HG03095 (cell line): ENCODE data around the gene SPECC1.
A peak's percentile ranks its signal among the peaks of the same experiment; 100 is the strongest.
"Not testable (repeated sequence)": the region's sequence is repeated elsewhere in the genome, so short reads cannot be mapped to it uniquely, and the experiment has no call there.

Source experiments
- ATAC-seq: cut with Tn5 transposase; IDR thresholded peaks from one replicate; pipeline ENCODE4 v1.9.1; 2021; ENCODE audit warnings: moderate library complexity; ENCODE audit not compliant: unreplicated experiment

The SPECC1 gene

GRCh38 chr17:20009052-20009301 is 182 bp upstream of the SPECC1 start:
- ATAC-seq: no peak

DNA sequence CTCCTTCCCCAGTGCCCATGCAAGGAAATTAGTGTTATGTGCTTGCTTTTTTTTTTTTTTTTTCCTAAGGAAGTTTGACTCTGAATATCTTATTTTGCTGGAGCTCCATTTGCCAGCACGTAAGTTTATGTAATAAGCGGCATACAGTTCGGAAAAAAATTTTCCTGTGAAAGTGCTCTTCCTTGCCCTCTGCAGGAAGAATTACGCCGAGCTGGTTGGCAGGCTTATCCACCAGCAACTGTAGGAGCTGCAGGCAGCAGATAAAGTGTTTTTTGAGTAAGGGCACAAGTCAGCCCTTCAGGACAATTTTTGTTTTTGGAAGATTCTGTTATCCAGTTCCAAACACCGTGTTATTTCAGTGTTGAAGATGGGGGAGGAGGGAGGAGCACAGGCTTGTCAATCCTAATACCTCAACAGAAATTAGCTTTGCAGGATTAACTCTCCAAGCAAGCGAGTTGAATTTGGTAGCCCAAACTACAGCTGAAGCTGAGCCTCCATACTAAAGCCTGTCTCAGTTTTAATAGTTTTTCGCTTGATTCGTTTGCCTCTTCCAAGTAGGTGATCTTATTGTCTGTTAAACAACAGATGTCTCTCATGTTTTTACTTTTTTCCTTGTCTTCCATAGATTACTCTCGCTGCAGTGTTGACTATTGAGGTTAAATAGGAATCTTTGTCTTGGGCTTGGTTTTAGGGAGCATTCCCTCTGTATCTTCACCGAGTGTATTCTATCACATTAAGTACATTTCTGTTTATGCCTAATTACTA is 1.1 kb downstream of the SPECC1 start:
- ATAC-seq: no peak

GRCh38 chr17:20010936-20011335 is 1.8 kb downstream of the SPECC1 start:
- no peak for ATAC-seq

DNA sequence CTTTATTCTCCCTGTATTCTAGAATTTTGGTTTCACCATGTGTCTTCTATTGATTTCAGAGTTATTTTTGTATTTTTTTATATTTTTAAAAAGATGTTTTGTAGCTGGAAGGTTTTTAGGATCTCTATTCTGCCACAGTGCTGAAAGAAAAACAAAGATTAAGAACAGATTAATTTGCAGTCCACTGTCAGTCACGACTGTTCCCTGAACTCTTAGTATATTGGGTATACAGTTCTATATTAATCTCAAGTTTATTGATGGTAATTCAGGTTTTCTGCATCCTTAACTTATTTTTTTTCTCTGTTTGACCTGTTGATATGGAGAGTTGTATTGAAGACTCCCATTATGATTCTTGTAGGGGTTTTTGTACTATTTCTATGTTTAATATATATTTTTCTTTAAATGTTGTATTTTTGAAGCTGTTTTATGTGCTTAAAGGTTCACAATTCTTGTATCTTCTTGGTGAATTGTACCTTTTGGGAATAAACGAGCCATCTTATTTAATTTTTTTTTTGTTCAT is 2.9 kb downstream of the SPECC1 start:
- ATAC-seq: no peak

- ATAC-seq: not testable (repeated sequence)
Observed at GRCh38 chr17:20016475-20016992, 7.4 kb downstream of the SPECC1 start.

DNA sequence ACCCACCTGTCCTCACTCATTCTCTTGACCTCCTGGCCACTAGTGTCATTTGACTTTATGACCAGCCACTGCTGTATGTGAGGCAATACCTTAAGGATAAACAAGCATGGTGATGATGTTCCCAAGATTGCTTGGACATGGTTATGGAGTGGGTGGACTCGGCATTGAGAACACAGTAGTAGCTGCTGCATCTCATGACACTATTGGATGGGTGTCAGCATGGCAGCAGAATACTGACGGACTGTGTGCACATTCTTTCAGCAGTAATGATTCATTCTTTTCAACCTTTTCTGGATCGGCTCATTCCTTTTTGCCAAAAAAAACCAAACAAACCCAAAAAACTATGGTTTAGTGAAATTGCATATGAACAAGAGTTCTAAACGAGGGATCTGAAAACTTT is 13.5 kb downstream of the SPECC1 start:
- no peak for ATAC-seq

DNA sequence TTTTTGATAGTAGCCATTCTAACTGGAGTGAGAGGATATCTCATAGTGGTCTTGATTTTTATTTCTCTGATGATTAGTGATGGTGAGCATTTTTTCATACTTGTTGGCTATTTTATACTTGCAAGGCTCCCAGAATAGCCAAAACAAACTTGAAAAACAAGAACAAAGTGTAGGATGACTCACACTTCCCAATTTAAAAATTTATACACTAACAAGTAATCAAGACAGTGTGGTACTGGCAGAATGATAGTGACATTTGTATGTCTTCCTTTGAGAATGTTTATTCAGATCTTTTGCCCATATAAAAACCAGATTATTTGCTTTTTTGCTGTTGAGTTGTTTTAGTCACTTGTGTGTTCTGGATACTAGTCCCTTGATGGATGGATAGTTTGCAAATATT is 17.8 kb downstream of the SPECC1 start:
- ATAC-seq: no peak

- ATAC-seq: no peak
Observed at GRCh38 chr17:20028443-20028842, 19.3 kb downstream of the SPECC1 start.

DNA sequence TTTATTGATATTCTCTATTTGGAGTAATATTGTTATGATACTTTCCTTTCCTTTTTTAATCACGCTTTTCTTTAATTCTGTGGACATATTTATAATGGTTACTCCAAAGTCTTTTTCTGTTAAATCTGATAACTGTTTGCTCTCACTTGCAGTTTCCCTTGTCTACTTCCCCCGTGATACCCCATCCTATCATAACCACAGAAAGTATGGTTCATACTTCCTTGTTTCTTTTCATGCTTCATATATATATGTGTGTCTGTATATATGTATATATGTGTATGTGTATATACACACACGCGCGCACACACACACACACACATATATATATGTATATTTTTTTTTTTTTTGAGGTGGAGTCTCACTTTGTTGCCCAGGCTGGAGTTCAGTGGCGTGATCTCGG is 23.5 kb downstream of the SPECC1 start:
- no peak for ATAC-seq

- no peak for ATAC-seq
Observed at GRCh38 chr17:20033415-20033814, 24.3 kb downstream of the SPECC1 start.

DNA sequence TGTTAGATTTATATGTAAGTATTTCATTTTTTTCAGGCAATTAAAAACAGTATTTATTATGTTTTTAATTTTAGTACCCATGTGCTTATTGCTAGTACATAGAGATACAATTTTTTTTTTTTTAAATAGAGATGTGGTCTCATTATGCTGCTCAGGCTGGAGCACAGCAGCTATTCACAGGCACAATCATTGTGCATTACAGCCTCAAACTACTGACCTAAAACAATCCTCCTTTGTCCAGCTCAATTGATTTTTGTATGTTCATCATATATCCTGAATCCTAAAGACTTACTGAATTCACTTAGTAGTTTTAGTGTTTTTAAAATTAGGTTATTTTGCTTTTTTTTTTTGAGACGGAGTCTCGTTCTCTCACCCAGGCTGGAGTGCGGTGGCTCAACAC is 26.3 kb downstream of the SPECC1 start:
- ATAC-seq: no peak

DNA sequence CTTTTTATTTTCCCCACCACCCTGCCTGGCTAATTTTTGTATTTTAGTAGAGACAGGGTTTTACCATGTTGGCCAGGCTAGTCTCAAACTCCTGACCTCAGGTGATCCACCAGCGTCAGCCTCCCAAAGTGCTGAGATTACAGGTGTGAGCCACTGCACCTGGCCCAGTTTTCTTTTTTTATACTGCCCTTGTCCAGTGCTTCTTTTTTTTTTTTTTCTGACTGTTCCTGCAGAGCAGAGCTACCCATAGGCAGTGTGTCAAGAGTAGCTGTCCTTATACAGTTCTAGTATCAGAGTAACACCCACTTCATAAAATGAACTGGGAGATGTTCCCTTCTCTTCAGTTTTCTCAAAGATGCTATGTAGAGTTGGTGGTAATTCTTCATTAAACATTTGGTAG is 28.1 kb downstream of the SPECC1 start:
- ATAC-seq: not testable (repeated sequence)

DNA sequence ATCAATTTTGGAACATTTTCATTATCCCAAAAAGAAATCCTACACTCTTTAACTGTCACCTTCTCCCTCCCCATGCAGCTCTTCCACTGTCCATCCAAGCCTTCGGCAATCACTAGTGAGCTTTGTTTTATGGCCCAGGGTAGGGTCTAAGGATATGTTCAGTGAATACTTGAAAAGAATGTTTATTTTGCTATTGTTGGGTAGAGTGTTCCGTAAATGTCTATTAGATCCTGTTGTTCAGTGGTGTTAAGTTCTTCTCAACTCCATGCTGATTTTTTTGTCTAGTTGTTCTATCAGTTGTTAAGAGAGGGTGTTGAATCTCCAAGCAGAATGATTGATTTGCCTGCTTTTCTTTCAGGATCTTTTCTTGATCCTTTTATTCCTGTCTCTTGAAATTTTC is 29.9 kb downstream of the SPECC1 start:
- no peak for ATAC-seq

DNA sequence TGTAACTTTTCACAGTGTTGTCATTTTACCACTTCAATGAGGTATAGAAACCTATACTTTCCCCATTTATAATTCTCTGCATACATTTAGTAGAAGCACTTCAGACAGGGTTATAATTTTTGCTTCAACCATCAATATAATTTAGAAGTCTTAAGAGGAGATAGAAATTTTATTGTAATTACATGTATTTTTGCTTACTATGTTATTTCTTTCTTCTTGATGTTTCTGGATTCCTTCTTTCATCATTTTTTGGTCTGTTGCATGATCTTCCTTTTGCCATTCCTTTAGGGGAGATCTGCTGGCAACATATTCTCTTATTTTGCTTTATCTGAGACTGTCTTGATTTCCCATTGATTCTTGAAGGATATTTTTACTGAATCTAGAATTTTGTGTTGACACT is 31.1 kb downstream of the SPECC1 start:
- ATAC-seq: no peak

DNA sequence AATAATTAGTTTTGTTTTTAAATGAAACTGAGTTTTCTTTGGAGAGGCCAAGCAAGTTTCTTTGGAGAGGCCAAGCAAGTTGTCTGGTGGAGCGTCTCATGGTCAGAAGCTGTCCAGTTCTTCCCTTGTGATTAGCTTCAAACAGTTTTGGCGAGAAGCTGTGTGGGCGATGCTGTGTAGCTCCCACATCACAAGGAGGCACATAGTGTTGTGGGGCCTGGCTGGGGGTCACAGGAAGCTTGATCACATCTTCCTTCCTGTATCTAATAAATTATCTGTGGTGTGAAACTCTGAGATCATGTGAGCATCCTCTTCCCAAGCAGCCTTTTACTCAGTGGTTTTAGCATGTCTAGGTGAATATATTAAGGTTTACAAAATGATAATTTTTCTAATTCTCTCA is 33.9 kb downstream of the SPECC1 start:
- ATAC-seq: no peak

GRCh38 chr17:20045476-20045875 is 36.3 kb downstream of the SPECC1 start:
- no peak for ATAC-seq

DNA sequence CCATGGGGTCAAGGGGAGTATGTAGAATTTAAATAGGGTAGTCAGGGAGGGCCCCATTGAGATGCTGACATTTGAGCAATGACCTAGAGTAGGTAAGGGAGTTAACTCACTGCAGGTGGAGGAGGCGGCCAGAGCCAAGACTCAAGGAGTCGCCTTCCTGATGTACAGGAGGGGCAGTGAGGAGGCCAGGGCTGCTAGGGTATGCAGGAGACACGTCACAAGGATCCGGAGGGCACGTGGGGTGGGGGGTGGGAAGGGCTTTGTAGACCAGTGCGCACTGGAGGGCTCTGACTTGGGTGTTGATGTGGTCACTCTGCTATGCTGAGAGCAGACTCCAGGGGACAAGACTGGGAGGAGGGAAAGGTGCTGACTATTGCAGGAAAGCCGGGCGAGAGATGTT is 37.5 kb downstream of the SPECC1 start:
- no peak for ATAC-seq

DNA sequence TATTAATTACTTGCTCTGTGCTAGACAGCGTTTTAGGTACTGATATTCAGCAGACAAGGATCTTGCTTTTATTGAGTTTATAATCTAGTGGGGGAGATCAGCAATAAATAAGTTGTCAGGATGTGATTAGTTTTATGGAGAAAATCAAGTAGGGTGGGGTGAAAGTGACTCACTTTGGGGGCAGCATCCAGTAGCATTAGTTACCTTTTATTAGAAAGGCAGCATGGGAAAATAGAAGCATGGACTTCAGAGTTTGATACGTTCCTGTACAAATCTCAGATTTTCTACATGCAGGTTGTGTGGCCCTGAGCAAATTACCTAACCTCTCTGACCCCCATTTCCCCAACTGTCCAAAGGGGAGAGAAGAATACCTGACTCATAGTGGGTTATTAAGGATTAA is 42.5 kb downstream of the SPECC1 start:
- ATAC-seq: no peak

- no peak for ATAC-seq
Observed at GRCh38 chr17:20053361-20053964, 44.3 kb downstream of the SPECC1 start.

- no peak for ATAC-seq
Observed at GRCh38 chr17:20059728-20060188, 50.6 kb downstream of the SPECC1 start.

GRCh38 chr17:20063665-20064648 is 54.8 kb downstream of the SPECC1 start:
- ATAC-seq: peak; percentile 42
